Skeletal muscle cell (primary cell): ENCODE measurements around the gene SIPA1L2.

Experiments used
- DNase-seq: peaks from one replicate; pipeline ENCODE4 v3.0.0-alpha.2; 2010; ENCODE audit warnings: low read depth
- H3K4me3 ChIP-seq: 2 replicates; pipeline ENCODE4 v1.5.1; 2011; ENCODE audit warnings: low read depth, mild to moderate bottlenecking, control low read depth, low read length, moderate library complexity

The SIPA1L2 gene

GRCh38 chr1:232648316-232648715 is 18.4 kb upstream of the SIPA1L2 start:
- H3K4me3 ChIP-seq, result no peak overlapping the region
- DNase-seq, result no peak

DNA sequence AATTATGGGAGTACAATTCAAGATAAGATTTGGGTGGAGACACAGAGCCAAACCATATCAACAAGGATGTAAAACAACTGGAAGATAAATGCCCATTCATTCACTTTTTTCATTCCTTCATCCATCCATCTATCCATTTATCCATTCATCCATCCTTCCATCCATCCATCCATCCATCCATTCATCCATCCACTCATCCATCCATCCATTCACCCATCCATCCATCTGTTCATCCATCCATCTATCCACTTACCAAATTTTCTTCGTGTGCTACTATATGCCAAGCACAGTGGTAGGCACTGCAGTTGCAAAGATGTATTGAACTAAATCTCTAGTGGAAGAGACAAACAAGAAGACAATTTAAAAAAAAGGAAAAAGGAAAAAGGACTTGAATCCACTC is 14.3 kb upstream of the SIPA1L2 start:
- DNase-seq, result no peak
- no peak overlapping the region for H3K4me3 ChIP-seq

GRCh38 chr1:232643251-232643650 is 13.3 kb upstream of the SIPA1L2 start:
- no peak for DNase-seq
- H3K4me3 ChIP-seq, result no peak overlapping the region

- H3K4me3 ChIP-seq, result no peak overlapping the region
These were observed 11.6 kb upstream of the SIPA1L2 start for GRCh38 chr1:232641507-232641906.

DNA sequence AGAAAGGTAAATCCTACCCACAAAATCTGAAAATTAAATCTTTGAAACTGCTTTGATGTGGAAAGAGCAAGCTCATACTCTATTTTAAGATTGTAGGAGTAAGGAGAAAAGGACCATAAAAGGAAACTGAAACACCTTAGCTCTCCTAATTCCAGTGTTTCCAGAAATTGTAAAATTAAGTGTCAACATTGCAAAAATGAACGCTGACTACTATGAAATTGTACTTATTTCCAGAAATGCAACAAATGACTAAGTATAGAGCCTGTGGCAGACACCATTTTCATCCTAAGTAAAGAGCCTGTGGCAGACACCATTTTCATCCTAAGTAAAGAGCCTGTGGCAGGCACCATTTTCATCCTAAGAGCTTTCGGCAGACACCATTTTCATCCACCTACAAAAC is 6.9 kb upstream of the SIPA1L2 start:
- no peak for DNase-seq
- no peak overlapping the region for H3K4me3 ChIP-seq

More at GRCh38 chr1:232641507-232641906, 11.6 kb upstream of the SIPA1L2 start:
- DNase-seq, result no peak

GRCh38 chr1:232635778-232636356 is 5.9 kb upstream of the SIPA1L2 start:
- no peak for DNase-seq
- no peak overlapping the region for H3K4me3 ChIP-seq

DNA sequence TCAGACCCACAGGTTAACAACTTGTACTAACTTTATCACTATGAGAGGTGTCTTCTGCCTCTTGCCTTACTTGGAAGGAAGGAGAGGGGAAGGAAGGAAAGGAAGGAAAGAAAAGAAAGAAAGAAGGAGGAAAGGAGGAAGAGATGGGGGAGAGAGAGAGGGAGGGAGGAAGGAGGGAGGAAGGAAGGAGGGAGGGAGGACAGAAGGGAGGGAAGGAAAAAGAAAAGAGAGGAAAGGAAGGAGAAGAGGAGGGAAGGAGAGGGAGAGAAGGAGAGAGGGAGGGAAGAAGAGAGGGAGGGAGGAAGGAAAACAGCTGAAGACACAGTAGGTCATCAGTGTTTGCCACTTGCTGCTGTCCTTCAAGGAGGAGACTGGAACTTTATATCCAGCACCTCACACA is 5.3 kb upstream of the SIPA1L2 start:
- no peak for DNase-seq

DNA sequence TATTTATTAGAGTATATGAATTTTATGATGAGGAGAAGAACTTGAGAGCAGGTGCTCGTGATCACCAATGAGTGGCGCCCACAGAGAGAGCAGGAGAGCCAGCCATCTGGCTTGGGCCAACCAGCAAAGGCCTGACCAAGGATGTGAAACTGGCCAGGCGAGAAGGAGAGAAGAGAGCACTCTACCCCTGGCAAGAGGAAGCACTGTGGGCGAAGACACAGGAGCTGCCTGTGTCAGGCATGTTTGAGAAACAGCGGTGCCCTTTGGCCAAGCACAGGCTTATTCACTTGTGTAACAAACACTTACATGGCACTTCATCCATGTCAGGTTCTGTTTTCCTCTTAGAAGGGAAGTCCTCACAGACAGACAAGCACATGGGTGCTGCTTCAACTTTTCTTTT is 4.2 kb upstream of the SIPA1L2 start:
- no peak overlapping the region for H3K4me3 ChIP-seq
- DNase-seq, result no peak

More for the DNA sequence above, 5.3 kb upstream of the SIPA1L2 start:
- no peak overlapping the region for H3K4me3 ChIP-seq

DNA sequence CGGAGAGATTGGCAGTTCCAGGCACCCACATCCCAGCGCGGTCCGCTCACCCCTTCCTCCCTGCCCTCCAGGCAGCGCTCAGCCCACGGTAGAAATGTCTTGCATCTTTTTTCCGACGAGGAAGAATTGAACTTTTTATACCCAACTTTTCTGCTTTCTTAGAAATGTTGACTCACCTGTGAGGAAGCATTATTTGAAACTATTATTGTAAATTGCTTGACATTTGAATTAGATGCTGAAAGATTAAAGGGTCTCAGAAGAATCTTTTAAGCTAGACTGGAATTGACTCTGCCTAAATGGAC is 912 bp upstream of the SIPA1L2 start:
- peak overlapping the region; percentile 62 for H3K4me3 ChIP-seq
- DNase-seq, result no peak

GRCh38 chr1:232629250-232630046 is 485 bp downstream of the SIPA1L2 start:
- H3K4me3 ChIP-seq, result peak overlapping the region; percentile 62
- no peak for DNase-seq

DNA sequence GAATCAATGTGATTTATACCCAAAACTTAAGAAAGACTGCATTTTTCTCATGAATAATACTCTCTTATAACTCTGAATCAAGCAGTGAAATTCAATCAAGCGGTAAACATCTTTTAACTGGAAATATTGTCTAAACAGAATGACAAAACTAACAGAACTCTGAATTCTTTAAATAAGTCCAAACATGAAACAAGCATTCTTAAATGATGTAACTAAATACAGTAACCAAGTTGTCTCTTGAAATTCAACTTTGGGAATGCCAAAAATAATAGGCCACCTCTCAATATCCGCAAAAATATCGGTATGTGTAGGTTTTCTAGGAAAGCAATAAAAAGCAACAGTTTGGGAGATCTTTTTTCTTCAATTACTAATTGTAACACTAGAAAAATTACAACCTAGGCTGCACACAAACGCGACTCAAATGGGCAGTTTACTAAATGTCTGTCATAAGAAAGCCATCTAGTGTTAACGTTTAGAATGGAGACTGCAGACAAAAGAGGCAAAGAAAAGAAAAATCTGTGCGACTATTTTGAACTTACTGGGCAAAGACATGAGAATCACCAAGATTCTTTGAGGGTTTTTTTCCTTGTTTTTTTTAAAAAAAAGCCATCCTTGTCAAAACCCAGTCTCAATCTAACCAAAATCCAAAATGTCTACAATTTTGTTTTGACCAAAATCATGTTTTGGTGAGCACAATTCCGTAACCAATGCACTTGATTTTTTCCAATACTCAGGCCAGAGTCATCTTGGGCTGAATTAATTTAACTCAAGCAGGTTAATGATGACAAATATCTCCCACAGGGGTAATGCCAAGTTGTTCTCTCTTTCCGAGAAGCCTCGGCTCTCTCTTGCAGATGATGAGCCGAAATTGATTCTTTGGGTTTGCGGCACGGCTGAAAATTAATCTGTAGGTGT is 1.3 kb downstream of the SIPA1L2 start:
- peak overlapping the region; percentile 62 for H3K4me3 ChIP-seq
- DNase-seq, result no peak

DNA sequence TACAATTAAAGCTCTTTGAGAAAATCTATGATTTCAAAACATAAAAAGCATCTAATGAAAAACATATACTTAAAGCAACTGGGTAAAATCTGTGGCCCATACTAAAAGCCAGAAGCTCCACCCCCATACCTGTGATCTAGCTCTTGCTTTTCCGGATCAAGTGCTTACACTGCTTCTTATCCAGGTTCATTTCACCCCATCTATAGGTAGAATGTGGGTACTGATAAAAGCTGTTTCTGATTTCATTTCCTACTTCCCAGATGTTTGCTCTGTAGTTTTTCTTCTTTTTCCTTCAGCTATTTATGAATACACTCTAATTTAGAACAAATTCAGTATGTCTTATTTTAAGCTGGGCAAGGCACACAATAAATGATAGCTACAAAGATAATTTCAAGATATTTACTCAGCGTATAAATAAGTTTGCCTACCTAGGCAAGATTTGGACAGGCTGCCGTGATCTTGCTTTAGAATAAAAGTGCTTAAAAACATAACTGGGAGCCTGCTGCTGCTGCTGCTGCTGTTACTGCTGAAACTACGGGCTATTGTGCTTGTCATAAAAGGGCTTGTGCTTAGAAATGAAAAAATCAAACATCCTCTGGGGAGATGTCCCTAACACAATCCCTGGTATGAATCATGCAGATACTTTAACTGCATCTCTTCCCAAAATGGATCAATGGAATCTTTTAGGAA is 2.1 kb downstream of the SIPA1L2 start:
- DNase-seq, result no peak
- no peak overlapping the region for H3K4me3 ChIP-seq

- no peak for DNase-seq
- no peak overlapping the region for H3K4me3 ChIP-seq
These were observed 2.8 kb downstream of the SIPA1L2 start for GRCh38 chr1:232627171-232627570.

- DNase-seq, result no peak
- no peak overlapping the region for H3K4me3 ChIP-seq
These were observed 3.5 kb downstream of the SIPA1L2 start for GRCh38 chr1:232626452-232626851.

DNA sequence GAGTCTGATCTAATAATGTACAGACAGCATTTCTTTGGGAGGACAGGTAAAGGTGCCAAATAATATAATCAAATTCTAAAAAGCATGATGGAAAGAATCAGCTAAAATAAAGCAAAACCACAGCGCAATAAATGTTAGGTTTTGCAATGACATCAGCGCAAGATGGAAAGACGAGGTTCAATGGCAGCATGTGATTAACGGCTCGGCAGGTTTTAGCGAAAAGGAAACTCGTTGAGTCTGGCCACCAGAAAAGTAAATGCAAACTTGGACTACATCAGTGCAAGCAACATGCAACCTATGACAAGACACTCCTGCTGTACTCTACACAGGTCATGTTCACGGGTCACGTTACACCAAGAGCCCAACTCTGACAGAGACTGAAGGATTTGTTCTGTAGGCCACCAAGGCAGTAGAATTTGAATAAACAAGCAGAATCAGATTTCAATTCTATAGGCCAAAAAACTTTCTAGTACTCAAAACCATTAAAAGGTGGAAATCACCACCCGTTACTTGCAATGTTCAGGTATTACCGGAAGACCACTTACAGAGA is 4.5 kb downstream of the SIPA1L2 start:
- no peak overlapping the region for H3K4me3 ChIP-seq
- DNase-seq, result no peak

DNA sequence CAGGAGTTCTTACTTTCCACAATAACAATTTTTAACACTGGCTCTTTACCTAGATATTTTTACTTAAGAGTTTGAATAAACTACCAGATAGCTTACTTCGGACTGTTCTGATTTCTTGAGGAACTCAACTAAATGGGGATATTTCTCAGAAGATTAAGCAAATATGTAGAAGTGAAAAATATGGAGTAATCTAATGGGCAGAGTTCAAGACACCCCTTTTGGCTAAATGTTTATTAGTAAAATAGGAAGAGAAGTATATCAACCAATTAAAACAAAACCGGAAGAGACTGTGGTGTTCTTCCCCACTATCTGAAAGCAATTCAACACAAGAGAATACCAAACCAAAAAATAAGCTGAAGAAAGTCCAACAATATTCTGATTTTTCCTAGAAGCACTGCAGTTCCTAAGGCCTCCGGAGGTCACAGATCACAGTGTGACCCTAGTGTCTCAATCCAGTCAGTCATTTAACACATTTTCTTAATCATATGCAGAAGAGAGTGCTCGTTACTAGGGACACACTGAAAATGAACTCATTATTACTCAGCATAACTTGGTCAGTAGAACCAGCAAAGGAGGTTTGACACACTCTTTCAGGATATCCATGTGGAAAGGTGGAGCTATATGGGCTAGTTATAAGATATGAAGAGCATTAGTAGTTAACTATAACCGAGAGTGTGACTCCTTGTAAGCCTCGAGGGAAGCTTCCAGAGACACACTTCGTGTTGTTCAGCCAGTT is 5.2 kb downstream of the SIPA1L2 start:
- DNase-seq, result no peak
- no peak overlapping the region for H3K4me3 ChIP-seq

- H3K4me3 ChIP-seq, result no peak overlapping the region
- DNase-seq, result no peak
These were observed 7.0 kb downstream of the SIPA1L2 start for GRCh38 chr1:232622981-232623380.

GRCh38 chr1:232622378-232622777 is 7.6 kb downstream of the SIPA1L2 start:
- no peak overlapping the region for H3K4me3 ChIP-seq
- no peak for DNase-seq

GRCh38 chr1:232621050-232621449 is 8.9 kb downstream of the SIPA1L2 start:
- DNase-seq, result no peak
- H3K4me3 ChIP-seq, result no peak overlapping the region
